Astrocyte (in vitro differentiated cells and primary cell): ENCODE measurements around the gene DTNA.

Experiments
- CTCF ChIP-seq: IDR thresholded peaks from 2 replicates; pipeline ENCODE4 v1.5.1; 2011; ENCODE audit warnings: low read depth, mild to moderate bottlenecking, inconsistent platforms, low read length, moderate library complexity; ENCODE audit not compliant: insufficient read depth
- EZH2 ChIP-seq: IDR thresholded peaks from 2 replicates; pipeline ENCODE4 v1.6.1; 2012; ENCODE audit warnings: mild to moderate bottlenecking, low read length, inconsistent platforms; ENCODE audit not compliant: insufficient read depth

- no peak for TF ChIP-seq CTCF
- TF ChIP-seq EZH2 = no peak
These were observed 48.4 kb downstream of the DTNA start for GRCh38 chr18:34758378-34758948.
